ENCODE data around the gene TSPAN18.
A peak's percentile ranks its signal among the peaks of the same experiment; 100 is the strongest.

TSPAN18 gene

DNA sequence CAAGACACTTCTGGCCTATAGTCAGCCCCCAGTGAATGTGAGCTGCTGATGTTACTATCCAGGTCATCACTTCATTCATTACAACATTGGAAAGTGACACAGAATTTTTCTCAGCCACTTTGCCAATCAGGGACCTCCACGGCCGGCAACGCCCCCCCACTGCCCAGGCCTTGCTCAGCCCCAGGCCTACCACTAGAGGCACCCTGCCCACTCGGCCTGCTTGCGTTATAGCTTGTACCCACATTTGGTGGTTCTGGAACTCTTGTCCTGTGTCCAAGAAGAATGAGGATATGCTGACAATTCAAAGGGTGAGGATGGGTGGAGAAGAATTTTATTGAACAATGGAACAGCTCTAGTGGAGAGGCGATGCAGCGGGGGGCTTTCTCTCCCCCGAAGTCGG, 96.2 kb downstream of the TSPAN18 start:
- DNase-seq (ENCODE audit: low spot score) = no peak

- DNase-seq (ENCODE audit: low spot score) = no peak
Measured at GRCh38 chr11:44823868-44824267, 97.1 kb downstream of the TSPAN18 start.

DNA sequence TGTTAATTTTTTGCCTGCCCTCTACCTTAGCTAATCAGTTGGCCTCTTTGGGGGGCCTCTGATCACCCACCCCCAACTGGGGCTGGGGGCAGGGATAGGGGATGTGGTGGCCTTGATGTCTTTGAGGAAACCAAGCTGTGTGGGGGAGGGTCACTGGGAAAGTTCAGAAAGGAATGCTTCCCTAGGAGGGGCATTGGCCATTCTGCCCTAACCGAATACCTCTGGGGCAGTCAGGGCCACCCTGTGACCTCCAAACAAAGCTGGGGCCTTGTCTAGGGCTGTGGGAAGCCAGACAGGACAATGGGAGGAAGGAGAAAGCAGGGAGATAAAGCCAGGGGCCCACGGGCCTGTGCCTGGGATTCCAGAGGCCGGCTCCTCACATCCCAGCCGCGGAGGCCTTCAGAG, 97.5 kb downstream of the TSPAN18 start:
- no peak for DNase-seq (ENCODE audit: low spot score)

- DNase-seq (ENCODE audit: low spot score) = no peak
Measured at GRCh38 chr11:44825058-44825785, 98.5 kb downstream of the TSPAN18 start.

DNA sequence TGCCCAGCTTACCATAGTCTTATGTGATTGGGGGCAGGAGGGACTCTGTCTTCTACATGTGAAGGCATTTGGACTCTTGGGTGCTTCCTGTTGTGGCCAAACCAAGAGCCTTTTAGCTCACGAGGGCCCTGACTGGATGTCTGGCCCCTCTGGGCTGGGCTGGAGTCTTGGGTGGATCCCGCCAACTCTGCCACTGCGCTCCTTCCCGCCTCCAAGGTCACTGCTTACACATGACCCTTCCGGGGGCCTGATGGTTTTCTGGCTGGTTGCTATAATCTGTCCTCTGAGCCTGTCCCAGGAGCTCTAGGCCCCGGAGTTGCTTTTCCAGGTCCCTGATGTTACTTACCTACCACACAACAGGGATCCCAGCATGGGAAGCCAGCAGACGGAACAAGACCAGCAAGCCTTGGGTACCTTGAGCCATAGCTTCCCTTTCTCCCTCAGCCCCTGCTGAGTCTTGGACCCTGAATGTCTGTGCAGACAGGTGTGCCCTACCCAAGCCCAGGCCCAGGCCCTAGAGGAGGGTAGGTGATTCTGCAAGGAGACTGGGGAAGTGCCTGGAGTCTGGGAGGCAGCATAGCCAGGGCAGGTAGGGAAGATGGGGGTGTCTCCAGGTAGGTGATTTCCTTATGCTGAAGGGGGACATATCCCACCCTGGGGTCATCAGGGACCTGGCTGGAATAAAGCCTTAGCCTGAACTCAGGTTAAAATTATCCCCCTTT, 100.3 kb downstream of the TSPAN18 start:
- DNase-seq (ENCODE audit: low spot score) = no peak

- DNase-seq (ENCODE audit: low spot score) = no peak
Measured at GRCh38 chr11:44828296-44828695, 101.5 kb downstream of the TSPAN18 start.

GRCh38 chr11:44829838-44830237, 103.1 kb downstream of the TSPAN18 start:
- DNase-seq (ENCODE audit: low spot score) = no peak

- DNase-seq (ENCODE audit: low spot score) = no peak
Measured at GRCh38 chr11:44831605-44832394, 105.0 kb downstream of the TSPAN18 start.

DNA sequence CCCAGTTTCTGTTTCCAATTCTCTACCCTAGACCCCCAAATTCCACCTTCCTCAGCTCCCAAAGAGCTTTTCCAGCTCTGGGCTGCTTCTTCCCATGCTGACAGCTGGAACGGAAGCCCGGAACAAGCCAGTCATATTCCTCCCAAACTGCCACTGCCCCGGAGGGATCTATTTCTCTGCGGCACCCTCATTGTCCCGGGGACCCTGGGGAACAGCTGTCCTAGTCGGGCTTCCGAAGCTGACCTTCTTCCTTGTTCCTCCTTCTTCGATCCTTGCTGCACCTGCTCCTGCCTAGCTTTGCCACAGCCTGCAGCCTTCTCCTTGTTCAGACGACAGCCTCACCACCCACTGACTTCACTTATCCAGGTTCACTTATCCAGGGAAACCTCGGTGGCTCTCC, 105.7 kb downstream of the TSPAN18 start:
- DNase-seq (ENCODE audit: low spot score) = no peak

DNA sequence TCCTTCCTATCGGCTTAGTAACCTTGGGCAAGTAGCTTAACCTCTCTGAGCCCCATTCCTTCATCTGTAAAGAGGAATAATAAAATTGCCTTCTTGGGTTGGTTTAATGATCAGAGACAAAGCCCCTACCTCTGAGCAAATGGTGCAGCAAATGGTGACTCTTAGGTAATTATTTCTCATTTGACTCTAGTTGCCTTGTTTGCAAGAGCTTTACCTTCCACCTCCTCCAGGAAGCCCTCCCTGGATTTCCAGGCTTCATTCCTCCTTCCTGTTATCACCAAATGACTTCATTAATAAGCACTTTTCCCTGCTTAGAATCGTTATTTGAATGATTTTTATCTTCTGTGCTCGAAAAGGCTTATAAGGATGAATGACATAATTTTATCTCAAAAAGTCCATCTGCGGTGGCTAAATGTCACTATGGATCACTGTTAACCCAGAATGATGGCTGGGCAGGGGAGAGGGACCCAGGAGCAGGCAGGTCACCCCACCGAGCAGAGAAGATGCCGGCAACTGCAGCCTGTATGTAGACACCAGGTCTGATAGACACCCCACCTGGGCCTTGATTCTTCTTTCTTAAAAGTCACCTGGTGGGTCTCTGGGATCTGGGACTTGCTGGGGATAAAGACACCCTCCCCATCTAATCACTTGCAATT, 106.6 kb downstream of the TSPAN18 start:
- no peak for DNase-seq (ENCODE audit: low spot score)

DNA sequence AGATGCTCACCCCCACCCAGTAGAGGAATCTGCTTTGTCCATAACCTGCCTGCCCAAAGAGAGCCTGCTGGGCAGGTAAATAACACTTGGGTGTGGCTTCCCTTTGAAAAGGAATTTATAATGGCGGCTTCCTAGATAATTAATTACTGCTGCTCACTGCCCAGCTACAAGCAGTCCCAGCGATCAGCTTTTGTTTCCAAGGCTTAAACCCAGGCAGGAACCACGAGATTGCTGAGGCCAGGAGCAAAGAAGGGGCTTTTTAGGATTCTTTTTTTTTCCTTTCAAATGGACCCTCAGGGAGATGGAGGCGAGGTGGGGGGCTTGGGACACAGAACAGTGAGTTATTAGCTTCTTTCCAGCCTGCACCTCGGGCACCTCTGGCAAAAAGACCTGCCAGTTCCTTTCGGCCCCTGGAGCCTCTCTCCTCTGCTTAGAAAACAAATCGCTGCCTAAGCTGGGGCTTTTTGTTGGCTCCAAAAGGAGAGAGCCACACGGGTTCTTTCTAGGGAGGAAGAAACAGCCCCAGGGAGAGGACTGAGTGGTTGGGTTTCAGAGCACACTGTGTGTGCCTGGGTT, 107.2 kb downstream of the TSPAN18 start:
- no peak for DNase-seq (ENCODE audit: low spot score)

DNA sequence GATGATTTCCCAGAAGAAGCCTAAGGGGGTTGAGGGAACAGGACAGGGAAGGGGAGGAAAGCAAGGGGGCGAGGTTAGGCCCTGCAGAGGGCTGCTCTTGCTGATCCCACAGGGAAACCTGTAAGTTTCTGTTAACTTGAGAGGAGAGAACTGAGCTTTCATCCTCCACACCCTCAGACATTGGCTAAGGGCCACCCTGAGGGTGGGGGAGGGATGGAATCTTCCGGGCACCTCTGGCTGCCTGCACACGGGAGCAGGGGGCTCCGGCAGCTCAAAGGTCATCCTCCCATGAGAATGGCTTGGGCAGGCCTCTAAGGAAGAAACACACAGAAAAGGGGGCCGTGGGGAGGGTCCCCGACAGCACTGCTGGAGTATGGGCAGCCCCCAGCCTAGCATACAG, 108.1 kb downstream of the TSPAN18 start:
- no peak for DNase-seq (ENCODE audit: low spot score)

DNA sequence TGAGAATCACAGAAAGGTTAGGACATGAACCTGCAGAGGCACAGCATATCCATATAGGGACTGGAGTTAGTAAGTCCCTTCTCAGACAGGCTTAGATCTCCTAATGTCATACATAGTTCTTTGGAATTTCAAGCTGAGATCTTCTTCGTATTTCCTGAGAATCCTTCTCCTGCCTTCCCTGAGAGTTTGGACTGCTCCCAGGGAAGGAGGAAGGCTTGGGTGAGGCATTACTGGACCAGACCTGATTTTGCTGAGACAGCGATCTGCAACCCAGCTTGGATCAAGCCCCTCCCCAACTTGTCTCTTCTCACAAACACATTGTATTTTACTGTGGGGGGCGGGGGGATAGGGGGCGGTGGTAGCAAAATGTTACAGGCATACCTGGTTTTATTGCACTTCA, 108.5 kb downstream of the TSPAN18 start:
- no peak for DNase-seq (ENCODE audit: low spot score)

DNA sequence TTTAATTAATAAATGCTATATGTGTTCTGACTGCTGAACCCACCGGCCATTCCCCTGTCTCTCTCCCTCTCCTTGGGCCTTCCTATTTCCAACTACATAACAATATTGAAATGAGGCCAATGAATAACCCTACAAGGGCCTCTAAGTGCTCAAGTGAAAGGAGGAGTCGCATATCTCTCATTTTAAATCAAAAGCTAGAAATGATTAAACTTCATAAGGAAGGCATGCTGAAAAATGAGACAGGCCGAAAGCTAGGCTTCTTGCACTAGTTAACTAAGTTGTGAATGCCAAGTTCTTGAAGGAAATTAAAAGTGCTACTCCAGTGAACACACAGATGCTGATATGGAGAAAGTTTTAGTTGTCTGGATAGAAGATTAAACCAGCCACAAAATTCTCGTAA, 109.2 kb downstream of the TSPAN18 start:
- DNase-seq (ENCODE audit: low spot score) = no peak

DNA sequence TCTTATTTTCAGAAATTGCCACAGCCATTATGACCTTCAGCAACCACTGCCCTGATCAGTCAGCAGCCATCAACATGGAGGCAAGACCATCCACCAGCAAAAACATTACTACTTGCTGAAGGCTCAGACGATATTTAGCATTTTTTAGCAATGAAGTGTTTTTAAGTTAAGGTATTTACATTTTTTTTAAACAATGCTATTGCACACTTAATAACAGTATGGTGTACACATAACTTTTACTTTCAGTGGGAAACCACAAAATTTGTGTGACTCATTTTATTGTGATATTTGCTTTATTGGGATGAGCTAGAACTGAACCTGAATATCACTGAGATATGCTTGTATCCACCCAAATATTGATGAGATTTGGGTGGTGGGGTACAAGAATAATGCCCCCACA, 110.9 kb downstream of the TSPAN18 start:
- no peak for DNase-seq (ENCODE audit: low spot score)

GRCh38 chr11:44839458-44840084, 112.8 kb downstream of the TSPAN18 start:
- peak; percentile 24 for DNase-seq (ENCODE audit: low spot score)

GRCh38 chr11:44840085-44840478, 113.3 kb downstream of the TSPAN18 start:
- no peak for DNase-seq (ENCODE audit: low spot score)

GRCh38 chr11:44840521-44841251, 113.9 kb downstream of the TSPAN18 start:
- DNase-seq (ENCODE audit: low spot score) = no peak

GRCh38 chr11:44842220-44842619, 115.5 kb downstream of the TSPAN18 start:
- no peak for DNase-seq (ENCODE audit: low spot score)

- no peak for DNase-seq (ENCODE audit: low spot score)
Measured at GRCh38 chr11:44846852-44847251, 120.1 kb downstream of the TSPAN18 start.

Measured in SK-N-DZ (cell line).